HG03103 (cell line): ENCODE measurements around the gene FGF14.

Source experiments
- ATAC-seq: cut with Tn5 transposase; IDR thresholded peaks from one replicate; pipeline ENCODE4 v1.9.1; 2021; ENCODE audit warnings: low read depth; ENCODE audit not compliant: unreplicated experiment

The FGF14 gene

DNA sequence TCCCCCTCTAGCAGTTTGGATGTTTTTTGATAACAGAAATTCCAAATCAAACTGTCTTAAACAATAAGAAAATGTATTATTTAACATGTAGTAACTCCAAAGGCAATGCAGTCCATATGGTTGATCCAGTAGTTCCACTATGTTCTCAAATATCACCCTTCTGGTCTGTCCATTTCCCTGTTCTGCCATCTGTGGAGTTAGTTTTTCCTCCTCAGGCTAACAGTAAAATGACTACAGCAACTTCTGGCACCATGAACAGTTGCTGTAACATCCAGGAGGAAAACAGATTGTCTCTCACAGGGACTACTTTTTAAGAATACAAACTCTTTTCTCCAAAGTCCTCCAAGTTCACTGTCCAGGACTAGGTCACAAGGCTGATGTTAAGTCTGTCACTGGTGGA lies 455.4 kb downstream of the FGF14 start:
- no peak for ATAC-seq

GRCh38 chr13:101945435-101945834 lies 456.4 kb downstream of the FGF14 start:
- no peak for ATAC-seq

DNA sequence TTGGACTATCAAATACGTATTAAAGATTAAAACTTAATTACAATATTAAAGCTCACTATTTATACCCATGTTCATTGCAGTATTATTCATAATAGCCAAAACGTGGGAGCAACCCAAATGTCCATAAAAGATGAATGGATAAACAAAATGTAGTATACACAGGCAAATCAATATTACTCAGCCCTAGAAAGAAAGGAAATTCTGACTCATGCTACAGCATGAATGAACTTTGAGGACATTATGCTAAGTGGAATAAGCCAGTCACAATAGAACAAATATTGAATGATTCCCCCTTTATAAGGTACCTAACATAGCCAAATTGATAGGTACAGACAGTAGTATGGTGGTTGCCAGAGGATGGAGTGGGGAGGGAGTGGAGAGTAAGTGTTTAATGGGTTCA lies 457.3 kb downstream of the FGF14 start:
- ATAC-seq: no peak

DNA sequence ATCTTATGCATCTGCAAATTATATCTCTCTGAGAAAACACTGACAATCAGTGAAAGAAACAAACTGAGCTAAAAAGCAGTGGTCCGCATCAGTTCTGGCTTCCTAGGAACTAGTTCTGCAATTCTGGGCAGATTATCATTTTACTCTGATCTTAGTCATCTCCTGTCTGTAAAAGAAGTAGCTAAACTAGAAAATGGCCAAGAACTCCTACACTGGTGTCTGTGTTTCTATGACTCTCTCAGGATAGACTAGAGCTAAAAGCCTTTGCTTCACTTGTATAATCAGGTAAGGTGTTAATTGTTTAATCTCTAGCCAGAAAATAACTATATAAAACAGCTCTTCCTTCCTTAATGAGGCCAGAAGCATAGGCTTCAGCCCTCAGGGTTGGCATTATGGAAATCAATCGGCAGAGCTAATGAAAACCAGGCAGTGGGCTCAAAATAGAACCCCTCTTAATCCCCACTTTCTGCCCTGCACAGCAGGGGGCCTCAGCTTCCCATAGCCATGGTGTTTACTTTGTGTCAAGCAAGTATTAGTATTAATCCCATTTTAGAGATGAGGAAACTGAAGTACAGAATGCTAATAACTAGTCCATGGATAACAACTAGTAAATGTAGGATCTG lies 459.2 kb downstream of the FGF14 start:
- no peak for ATAC-seq

DNA sequence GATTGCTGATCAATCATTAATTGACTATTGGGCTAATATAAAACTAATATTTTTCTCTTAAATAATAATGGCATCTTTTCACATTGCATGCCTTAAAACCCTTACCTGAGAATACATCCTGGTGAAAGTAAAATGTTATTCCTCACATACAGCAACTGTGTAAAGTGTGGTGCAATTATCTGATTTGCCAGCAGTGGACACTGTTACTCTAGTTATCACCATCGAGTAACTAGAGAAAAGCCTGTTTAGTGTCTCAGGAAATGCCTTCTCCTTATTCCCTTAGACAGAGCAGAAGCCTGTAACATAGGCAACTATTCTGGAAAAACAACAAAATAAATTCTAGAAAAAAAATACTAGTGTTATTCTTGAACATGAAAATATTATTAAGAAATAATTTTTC lies 459.8 kb downstream of the FGF14 start:
- peak; percentile 64 for ATAC-seq

- ATAC-seq: no peak
Observed at GRCh38 chr13:101941095-101941783, 460.6 kb downstream of the FGF14 start.

DNA sequence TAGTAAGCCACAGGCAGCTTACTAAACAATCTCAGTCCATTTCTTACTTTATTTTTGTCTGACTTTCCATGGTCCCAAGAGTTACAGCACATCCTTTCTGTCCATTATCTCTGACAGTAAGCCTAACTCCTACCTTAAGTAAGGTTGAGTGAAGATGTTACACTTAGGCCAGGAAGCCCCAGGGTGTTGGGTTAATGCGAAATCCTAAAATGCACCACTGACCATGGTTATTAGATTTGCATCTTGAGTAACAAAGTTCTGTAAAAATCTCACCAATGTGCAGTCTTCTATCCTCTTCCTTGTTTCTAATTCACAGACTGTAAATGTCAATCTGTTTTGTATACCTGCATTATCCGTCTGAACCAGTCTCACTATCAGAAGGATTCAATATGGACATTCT lies 462.5 kb downstream of the FGF14 start:
- no peak for ATAC-seq

DNA sequence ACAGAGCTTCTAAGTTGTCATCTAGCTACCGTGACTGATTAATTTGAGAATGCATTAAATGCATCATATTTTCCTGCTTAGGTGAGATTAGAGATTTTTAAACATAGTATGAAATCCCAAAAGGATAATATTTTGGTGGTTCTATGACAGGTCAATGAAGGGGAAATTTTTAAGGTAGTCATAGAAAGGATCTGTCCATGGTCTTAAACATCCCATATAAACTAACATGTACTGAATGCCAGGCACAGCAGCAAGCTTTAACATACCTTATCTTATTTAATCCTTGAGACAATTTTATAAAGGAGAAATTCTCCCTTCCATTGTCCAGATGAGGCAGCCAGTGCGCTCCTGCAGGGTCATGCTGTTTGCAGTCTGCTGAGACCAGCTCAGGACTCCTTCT lies 466.0 kb downstream of the FGF14 start:
- ATAC-seq: no peak

GRCh38 chr13:101931186-101931585 lies 470.7 kb downstream of the FGF14 start:
- ATAC-seq: no peak

- no peak for ATAC-seq
Observed at GRCh38 chr13:101930331-101930730, 471.5 kb downstream of the FGF14 start.

GRCh38 chr13:101925731-101926130 lies 476.1 kb downstream of the FGF14 start:
- ATAC-seq: no peak

DNA sequence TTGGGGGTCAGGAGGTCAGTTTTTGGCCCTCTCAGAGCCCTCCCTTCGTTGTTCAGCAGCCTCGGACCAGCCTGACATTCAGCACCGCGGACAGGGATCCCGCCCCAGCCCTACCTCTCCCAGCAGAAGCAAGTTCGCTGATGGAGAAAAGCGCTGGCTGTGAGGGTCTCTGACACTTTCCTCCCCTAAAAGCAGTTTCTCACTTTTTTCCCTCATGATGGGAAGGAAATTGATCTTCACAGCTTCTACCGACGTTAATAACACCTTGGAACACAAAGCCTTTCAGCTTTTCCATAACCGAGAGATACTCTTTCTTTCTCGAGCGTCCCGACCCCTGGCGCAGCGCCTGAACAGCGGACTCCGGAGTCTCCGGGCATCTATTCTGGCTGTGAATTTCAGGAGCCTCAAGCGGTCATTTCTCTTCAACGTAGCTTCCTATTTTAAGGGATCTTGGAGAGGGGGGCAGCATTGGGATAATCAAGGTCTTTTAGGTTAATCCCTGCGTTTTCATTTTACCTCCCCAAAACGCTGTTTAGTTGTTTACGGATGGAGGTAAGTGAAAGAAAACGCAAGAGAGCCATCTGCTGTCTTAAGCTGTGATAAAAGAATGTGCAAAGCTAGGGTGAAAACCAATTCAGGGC lies 482.2 kb downstream of the FGF14 start:
- no peak for ATAC-seq

GRCh38 chr13:101917833-101918661 lies 483.8 kb downstream of the FGF14 start:
- ATAC-seq: no peak

GRCh38 chr13:101917475-101917810 lies 484.4 kb downstream of the FGF14 start:
- ATAC-seq: no peak

DNA sequence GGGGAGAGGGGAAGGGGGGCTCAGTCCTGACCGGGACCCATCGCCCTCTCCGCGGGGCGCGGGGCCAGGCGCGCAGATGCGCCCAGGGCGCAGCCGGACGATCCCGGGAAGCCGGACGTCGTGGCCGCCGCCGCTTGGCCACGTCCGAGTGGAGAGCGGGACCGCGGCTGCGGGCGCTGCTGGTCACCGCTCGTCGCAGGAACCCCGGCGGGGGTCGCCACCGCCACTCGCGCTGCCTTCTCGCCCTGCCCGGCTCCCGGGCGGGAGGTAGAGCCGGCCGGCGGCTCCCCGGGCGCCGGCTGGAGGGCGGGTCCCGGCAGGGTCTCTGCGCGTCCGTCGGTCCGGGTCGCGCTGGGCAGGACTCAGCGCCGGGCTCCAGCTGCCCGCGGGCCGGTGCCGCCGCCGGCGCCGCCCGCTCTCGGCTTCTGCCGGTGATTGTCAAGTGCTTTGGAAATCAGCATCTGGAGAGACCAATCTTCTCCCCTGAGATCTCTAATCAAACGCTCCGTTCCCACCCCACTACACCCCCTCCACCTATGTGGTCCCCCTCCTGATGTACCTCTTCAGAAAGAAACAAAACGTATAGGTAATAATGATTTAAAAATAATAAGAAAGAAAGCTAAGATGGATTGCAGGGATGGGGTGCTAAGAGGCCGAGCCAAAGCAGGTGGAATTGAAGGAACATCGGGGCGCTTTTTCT lies 484.9 kb downstream of the FGF14 start:
- ATAC-seq: no peak

- no peak for ATAC-seq
Observed at GRCh38 chr13:101916108-101916774, 485.6 kb downstream of the FGF14 start.

GRCh38 chr13:101915755-101916107 lies 486.1 kb downstream of the FGF14 start:
- ATAC-seq: no peak

DNA sequence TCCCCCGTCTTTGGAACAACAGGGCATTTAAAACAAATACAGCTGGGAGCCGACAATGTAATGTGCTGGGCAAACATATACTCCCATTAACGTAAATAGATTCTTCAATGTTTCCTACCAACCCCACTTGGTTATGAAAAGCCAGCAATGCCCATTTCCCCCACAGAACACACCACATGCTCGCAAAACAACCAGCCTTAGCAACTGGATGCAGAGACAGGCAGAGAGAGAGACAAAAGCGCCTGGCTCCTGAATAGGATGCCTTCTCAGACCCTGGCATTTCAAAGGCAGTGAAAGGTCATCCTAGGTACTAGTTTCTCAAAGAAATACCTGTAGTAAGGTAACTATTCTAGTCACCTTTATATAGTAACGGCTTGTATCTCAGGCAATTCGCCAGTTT lies 486.5 kb downstream of the FGF14 start:
- no peak for ATAC-seq

DNA sequence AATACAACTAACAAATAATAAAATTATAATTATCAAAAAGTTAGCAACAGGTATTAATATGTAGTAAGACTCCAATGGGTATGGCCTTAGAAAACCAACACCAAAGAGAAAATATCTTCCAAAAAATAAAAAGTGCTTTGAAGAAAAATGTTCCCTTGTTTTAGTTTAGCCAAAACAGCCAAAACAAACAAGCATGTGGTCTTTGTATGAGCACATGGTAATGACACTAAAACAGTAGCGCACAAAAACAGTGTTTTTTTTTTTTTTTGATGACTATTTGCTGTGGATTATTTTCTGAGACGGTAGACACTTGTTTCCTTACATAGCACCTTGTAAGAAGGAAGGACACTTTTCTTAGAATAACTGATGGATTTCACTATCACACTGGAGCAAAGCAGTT lies 490.1 kb downstream of the FGF14 start:
- ATAC-seq: no peak

DNA sequence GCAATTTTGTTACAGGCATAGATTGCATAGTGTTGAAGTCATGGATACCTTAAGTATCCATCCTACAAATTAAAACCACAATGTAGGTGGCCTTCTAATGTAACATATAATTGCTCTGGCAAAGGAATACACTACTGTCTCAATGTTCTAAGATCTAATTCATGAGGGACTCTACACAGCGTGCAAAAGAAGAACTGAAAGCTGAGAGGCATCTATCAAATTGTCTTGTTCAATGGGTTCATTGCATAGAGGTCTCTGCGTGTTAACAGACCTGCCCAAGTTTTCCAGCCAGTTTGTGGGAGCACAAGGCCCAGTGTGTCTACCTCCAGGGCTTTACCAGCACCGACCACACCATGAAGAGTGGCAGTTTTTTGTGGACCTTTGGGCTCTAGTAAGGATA lies 498.0 kb downstream of the FGF14 start:
- ATAC-seq: no peak
